Calu3 (cell line): ENCODE data around the gene CPAMD8. TPM values are rescaled to one million over a fixed set of nuclear protein-coding genes. Genes with fewer than 3 reads are reported as not detected.

Experiments
- BruUV-seq: library from RNA; stranded (reverse); fragments of 400-500 nt; replicated peaks from 2 replicates; lab custom pipeline; 2021; lab: Mats Ljungman, UMichigan
- CTCF ChIA-PET: fragments of 300-600 bp; sonication (Branson Sonifier 250); formaldehyde crosslinking; loops from one replicate; lab custom pipeline; 2022; ENCODE audit warnings: antibody characterized with exemption; lab: Charles Lee
- DNase-seq: peaks from one replicate; pipeline ENCODE4 v3.0.0; 2022
- H3K27ac Mint-ChIP-seq: one replicate; pipeline ENCODE4 v1.8.0; 2022; ENCODE audit warnings: mixed read lengths; ENCODE audit not compliant: unreplicated experiment
- H3K27me3 Mint-ChIP-seq: one replicate; pipeline ENCODE4 v1.8.0; 2022; ENCODE audit warnings: mixed read lengths; ENCODE audit not compliant: unreplicated experiment
- H3K36me3 Mint-ChIP-seq: one replicate; pipeline ENCODE4 v1.8.0; 2022; ENCODE audit warnings: mild to moderate bottlenecking, moderate library complexity, mixed read lengths; ENCODE audit not compliant: insufficient read depth, unreplicated experiment
- H3K4me1 Mint-ChIP-seq: one replicate; pipeline ENCODE4 v1.8.0; 2022; ENCODE audit warnings: mild to moderate bottlenecking, low read depth, mixed read lengths; ENCODE audit not compliant: unreplicated experiment
- H3K4me3 Mint-ChIP-seq: one replicate; pipeline ENCODE4 v1.8.0; 2022; ENCODE audit warnings: mild to moderate bottlenecking, low read depth, moderate library complexity, mixed read lengths; ENCODE audit not compliant: unreplicated experiment
- H3K9me3 Mint-ChIP-seq: one replicate; pipeline ENCODE4 v1.8.0; 2022; ENCODE audit warnings: low read depth, mixed read lengths; ENCODE audit not compliant: unreplicated experiment
- CTCF ChIP-seq: fragments of 200-600 bp; IDR thresholded peaks from one replicate; pipeline ENCODE4 v1.8.0; 2022; ENCODE audit warnings: antibody characterized with exemption; ENCODE audit not compliant: unreplicated experiment
- intact Hi-C: fragments of 100-400 bp; cut with micrococcal nuclease; formaldehyde crosslinking; loops from one replicate; pipeline ENCODE4 v1.10.0; 2022; ENCODE audit not compliant: unreplicated experiment
- total RNA-seq: library from RNA; stranded (reverse); gene quantifications from 2 replicates; pipeline ENCODE4 v1.2.3, GENCODE V29; 2022

The CPAMD8 gene
- total RNA-seq, 1 experiment from 2014 or later, result 5.8 TPM

GRCh38 chr19:16890461-16891184, 136.0 kb downstream of the CPAMD8 start:
- Mint-ChIP-seq H3K9me3 (no peaks in the 10 kb centered on the region), H3K27ac (no peak overlapping the region), H3K36me3 (peaks cover 5% of the 10 kb centered on the region), H3K4me3 (no peak overlapping the region), H3K4me1 (no peaks in the 10 kb centered on the region), H3K27me3 (peaks cover 9% of the 10 kb centered on the region)
- no peak for DNase-seq
- intact Hi-C loops, result loop anchor here (10.0 kb wide), 1 partner anchor 176 kb away; the partner anchor contains the start of gene NWD1
- no peak for TF ChIP-seq CTCF
- CTCF ChIA-PET, result no interaction called here
- BruUV-seq, result no TSS peak

GRCh38 chr19:16889883-16890460, 136.6 kb downstream of the CPAMD8 start:
- Mint-ChIP-seq H3K4me3 (no peak overlapping the region), H3K36me3 (peaks cover 5% of the 10 kb centered on the region), H3K9me3 (no peaks in the 10 kb centered on the region), H3K27me3 (peaks cover 3% of the 10 kb centered on the region), H3K27ac (no peak overlapping the region), H3K4me1 (no peaks in the 10 kb centered on the region)
- intact Hi-C loops, result loop anchor here (10.0 kb wide), 1 partner anchor 175 kb away; the partner anchor contains the start of gene NWD1
- DNase-seq, result no peak
- no peak for TF ChIP-seq CTCF
- CTCF ChIA-PET, result no interaction called here
- no TSS peak for BruUV-seq

- no TSS peak for BruUV-seq
- DNase-seq, result no peak
- no peaks in the 10 kb centered on the region for H3K4me1 Mint-ChIP-seq
- intact Hi-C loops, result no loop called here
- H3K27ac Mint-ChIP-seq, result no peak overlapping the region
- peaks cover 5% of the 10 kb centered on the region for H3K36me3 Mint-ChIP-seq
- H3K27me3 Mint-ChIP-seq, result no peaks in the 10 kb centered on the region
- no peaks in the 10 kb centered on the region for H3K9me3 Mint-ChIP-seq
- CTCF ChIA-PET, result no interaction called here
- TF ChIP-seq CTCF, result no peak
- no peak overlapping the region for H3K4me3 Mint-ChIP-seq
Measured at GRCh38 chr19:16889366-16889882, 137.2 kb downstream of the CPAMD8 start.

GRCh38 chr19:16888629-16889365, 137.8 kb downstream of the CPAMD8 start, which contains the start of gene F2RL3:
TSS of gene F2RL3 (plus strand) at chr19:16888999. CDS start at chr19:16889190, 191 bp downstream.
- TF ChIP-seq CTCF, result no peak
- no TSS peak for BruUV-seq
- Mint-ChIP-seq H3K27me3 (no peaks in the 10 kb centered on the region), H3K36me3 (peaks cover 5% of the 10 kb centered on the region), H3K4me3 (no peak within 1 kb of the TSS), H3K9me3 (no peaks in the 10 kb centered on the region), H3K4me1 (no peaks in the 10 kb centered on the region), H3K27ac (no peak within 1 kb of the TSS)
- CTCF ChIA-PET, result no interaction called here
- intact Hi-C loops, result no loop called here
- no peak for DNase-seq
